ENCODE results near the gene HSPA12B.

DNA sequence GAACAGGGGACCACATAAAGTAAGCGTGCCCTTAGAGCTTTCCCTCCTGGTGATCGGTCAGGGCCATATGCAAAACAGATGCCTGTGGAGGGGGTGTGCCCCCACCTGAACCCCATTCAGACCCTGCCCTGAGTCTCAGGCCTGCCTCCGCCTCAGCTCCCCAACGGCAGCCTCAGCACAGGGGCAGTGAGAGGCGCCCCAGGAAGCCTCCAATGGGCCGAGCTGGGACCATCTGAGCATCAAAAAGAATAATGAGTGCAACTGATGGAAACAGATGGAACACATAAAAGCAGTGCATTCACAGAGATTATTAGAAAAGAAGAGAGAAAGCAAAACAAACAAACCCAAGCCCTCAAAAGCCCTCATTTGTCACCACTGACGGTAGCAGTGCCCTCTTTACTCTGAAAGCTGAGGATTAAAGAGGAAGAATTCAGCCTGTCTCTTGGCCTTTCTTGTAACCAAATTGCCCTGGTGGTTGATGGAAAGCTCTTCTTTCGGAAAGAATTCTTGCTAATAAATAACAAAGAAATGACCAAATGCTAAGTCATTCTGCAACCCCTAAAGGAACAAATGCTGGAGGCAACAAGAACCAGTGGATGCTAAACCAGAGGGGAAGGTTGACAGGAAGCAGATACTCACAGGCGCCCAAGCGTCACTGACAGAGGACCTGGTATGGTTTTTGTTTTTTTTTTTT lies 28.3 kb downstream of the HSPA12B start:
- TF ChIP-seq, protein P1, sequence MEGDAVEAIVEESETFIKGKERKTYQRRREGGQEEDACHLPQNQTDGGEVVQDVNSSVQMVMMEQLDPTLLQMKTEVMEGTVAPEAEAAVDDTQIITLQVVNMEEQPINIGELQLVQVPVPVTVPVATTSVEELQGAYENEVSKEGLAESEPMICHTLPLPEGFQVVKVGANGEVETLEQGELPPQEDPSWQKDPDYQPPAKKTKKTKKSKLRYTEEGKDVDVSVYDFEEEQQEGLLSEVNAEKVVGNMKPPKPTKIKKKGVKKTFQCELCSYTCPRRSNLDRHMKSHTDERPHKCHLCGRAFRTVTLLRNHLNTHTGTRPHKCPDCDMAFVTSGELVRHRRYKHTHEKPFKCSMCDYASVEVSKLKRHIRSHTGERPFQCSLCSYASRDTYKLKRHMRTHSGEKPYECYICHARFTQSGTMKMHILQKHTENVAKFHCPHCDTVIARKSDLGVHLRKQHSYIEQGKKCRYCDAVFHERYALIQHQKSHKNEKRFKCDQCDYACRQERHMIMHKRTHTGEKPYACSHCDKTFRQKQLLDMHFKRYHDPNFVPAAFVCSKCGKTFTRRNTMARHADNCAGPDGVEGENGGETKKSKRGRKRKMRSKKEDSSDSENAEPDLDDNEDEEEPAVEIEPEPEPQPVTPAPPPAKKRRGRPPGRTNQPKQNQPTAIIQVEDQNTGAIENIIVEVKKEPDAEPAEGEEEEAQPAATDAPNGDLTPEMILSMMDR (IDR thresholded peaks at IDR 0.05), result no peak
- TF ChIP-seq POLR2AphosphoS5 (IDR thresholded peaks at IDR 0.05), result no peak
